Lung (tissue), 12 donors: Measurements from ENCODE around the gene APOC4. TPM values are rescaled to one million over a fixed set of nuclear protein-coding genes. Genes with fewer than 3 reads are reported as not detected.
A peak's percentile ranks its signal among the peaks of the same experiment; 100 is the strongest.
"Not testable (repeated sequence)": the region's sequence is repeated elsewhere in the genome, so short reads cannot be mapped to it uniquely, and the experiment has no call there.

Experiments
- ATAC-seq: fragments of 200-7000 bp; cut with Tn5 transposase; one replicate; pipeline ENCODE4 v1.9.1; 2020; ENCODE audit warnings: moderate number of reproducible peaks; ENCODE audit not compliant: insufficient read depth, low FRiP score
- DNase-seq, 3 donors: peaks; one replicate each; pipeline ENCODE4 v3.0.0-alpha.2; 2013 to 2017
- H3K27ac ChIP-seq, 2 donors: one replicate each; pipeline ENCODE4 v1.5.1; 2013; ENCODE audit warnings: mild to moderate bottlenecking in 2 of 2, moderate library complexity in 2 of 2, control low read depth in 1 of 2, inconsistent platforms in 1 of 2, low read depth in 1 of 2, low read length in 1 of 2
- H3K27me3 ChIP-seq, 3 donors: one replicate each; pipeline ENCODE4 v1.5.1; 2013; ENCODE audit warnings: low read length in 2 of 3; ENCODE audit not compliant: control insufficient read depth in 3 of 3, insufficient read depth in 3 of 3
- H3K36me3 ChIP-seq, 4 donors: one replicate each; pipeline ENCODE4 v1.5.1; 2013; ENCODE audit warnings: low read length in 4 of 4, mild to moderate bottlenecking in 1 of 4, moderate library complexity in 1 of 4; ENCODE audit not compliant: control insufficient read depth in 4 of 4, insufficient read depth in 4 of 4
- H3K4me1 ChIP-seq, 5 donors: one replicate each; pipeline ENCODE4 v1.5.1; 2013; ENCODE audit warnings: low read length in 5 of 5, mild to moderate bottlenecking in 2 of 5, moderate library complexity in 1 of 5; ENCODE audit not compliant: control insufficient read depth in 5 of 5, insufficient read depth in 5 of 5
- H3K4me3 ChIP-seq: one replicate; pipeline ENCODE4 v1.5.1; 2013; ENCODE audit warnings: mild to moderate bottlenecking, control low read depth, moderate library complexity
- H3K9ac ChIP-seq, 2 donors: one replicate each; pipeline ENCODE4 v1.5.1; 2013; ENCODE audit warnings: low read length in 2 of 2, control low read depth in 1 of 2; ENCODE audit not compliant: insufficient read depth in 1 of 2
- H3K9me3 ChIP-seq, 4 donors: one replicate each; pipeline ENCODE4 v1.5.1; 2013; ENCODE audit warnings: low read length in 3 of 4, mild to moderate bottlenecking in 1 of 4, moderate library complexity in 1 of 4; ENCODE audit not compliant: control insufficient read depth in 4 of 4, insufficient read depth in 3 of 4
- WGBS, 2 donors: extraction: QIAGEN DNeasy Blood & Tissue Kit; methylation state at CpG; one replicate each; pipeline ENCODE4 v1.1.7; 2013; 5-methylcytosine and 5-hydroxymethylcytosine counted together
- polyA plus RNA-seq, 2 donors: library from polyadenylated mRNA; stranded (reverse); fragments of 200-250 nt; gene quantifications; one replicate each; pipeline ENCODE4 v1.2.1, GENCODE V29; 2013
- total RNA-seq, 2 donors: library from RNA; depleted of rRNA in 1 of 2; stranded (reverse); fragments of >200 nt in 1 of 2; gene quantifications; one replicate each; pipeline ENCODE4 v1.2.1, GENCODE V29; 2014 to 2021
- TF ChIP-seq, protein P1 (sequence below): IDR thresholded peaks from 2 replicates; pipeline ENCODE4 v1.5.1; 2012; ENCODE audit warnings: mild to moderate bottlenecking; ENCODE audit errors: control extremely low read depth, extremely low read depth
- donor health status: control.
- donor health status: control.
- donor health status: Bipolar disorder and iron deficiency.
- donor health status: healthy.
- donor health status: DM: yes; HTN: yes; CAD: no.

The APOC4 gene
- total and polyA plus RNA-seq, 4 donors = 0.98 TPM; not detected in 3

DNA sequence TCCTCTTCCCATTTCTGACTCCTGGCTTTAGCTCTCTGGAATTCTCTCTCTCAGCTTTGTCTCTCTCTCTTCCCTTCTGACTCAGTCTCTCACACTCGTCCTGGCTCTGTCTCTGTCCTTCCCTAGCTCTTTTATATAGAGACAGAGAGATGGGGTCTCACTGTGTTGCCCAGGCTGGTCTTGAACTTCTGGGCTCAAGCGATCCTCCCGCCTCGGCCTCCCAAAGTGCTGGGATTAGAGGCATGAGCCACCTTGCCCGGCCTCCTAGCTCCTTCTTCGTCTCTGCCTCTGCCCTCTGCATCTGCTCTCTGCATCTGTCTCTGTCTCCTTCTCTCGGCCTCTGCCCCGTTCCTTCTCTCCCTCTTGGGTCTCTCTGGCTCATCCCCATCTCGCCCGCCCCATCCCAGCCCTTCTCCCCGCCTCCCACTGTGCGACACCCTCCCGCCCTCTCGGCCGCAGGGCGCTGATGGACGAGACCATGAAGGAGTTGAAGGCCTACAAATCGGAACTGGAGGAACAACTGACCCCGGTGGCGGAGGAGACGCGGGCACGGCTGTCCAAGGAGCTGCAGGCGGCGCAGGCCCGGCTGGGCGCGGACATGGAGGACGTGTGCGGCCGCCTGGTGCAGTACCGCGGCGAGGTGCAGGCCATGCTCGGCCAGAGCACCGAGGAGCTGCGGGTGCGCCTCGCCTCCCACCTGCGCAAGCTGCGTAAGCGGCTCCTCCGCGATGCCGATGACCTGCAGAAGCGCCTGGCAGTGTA lies 33.8 kb upstream of the APOC4 start:
- Histone ChIP-seq H3K27me3 (no peaks in the 10 kb centered on the region), H3K4me3 (no peak overlapping the region), H3K9me3 (peaks cover 0 to 1% (median 0%) of the 10 kb centered on the region in 4 donors), H3K4me1 (peaks cover 0 to 37% (median 6%) of the 10 kb centered on the region in 5 donors), H3K27ac (no peak overlapping the region), H3K9ac (no peak overlapping the region), H3K36me3 (peaks cover 0 to 3% (median 0%) of the 10 kb centered on the region in 4 donors)
- TF ChIP-seq, protein P1, sequence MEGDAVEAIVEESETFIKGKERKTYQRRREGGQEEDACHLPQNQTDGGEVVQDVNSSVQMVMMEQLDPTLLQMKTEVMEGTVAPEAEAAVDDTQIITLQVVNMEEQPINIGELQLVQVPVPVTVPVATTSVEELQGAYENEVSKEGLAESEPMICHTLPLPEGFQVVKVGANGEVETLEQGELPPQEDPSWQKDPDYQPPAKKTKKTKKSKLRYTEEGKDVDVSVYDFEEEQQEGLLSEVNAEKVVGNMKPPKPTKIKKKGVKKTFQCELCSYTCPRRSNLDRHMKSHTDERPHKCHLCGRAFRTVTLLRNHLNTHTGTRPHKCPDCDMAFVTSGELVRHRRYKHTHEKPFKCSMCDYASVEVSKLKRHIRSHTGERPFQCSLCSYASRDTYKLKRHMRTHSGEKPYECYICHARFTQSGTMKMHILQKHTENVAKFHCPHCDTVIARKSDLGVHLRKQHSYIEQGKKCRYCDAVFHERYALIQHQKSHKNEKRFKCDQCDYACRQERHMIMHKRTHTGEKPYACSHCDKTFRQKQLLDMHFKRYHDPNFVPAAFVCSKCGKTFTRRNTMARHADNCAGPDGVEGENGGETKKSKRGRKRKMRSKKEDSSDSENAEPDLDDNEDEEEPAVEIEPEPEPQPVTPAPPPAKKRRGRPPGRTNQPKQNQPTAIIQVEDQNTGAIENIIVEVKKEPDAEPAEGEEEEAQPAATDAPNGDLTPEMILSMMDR = no peak
- 95% methylated on average over 46 of the region's 46 CpGs for WGBS, 2 donors
- no peak for ATAC-seq
- DNase-seq = no peak

DNA sequence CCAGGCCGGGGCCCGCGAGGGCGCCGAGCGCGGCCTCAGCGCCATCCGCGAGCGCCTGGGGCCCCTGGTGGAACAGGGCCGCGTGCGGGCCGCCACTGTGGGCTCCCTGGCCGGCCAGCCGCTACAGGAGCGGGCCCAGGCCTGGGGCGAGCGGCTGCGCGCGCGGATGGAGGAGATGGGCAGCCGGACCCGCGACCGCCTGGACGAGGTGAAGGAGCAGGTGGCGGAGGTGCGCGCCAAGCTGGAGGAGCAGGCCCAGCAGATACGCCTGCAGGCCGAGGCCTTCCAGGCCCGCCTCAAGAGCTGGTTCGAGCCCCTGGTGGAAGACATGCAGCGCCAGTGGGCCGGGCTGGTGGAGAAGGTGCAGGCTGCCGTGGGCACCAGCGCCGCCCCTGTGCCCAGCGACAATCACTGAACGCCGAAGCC lies 33.2 kb upstream of the APOC4 start:
- ATAC-seq (no peak), DNase-seq (no peak)
- TF ChIP-seq, protein P1 = no peak
- H3K4me3 ChIP-seq = no peak overlapping the region
- H3K27me3 ChIP-seq = no peaks in the 10 kb centered on the region
- H3K9me3 ChIP-seq = peaks cover 0 to 1% (median 0%) of the 10 kb centered on the region in 4 donors
- no peak overlapping the region for H3K27ac ChIP-seq
- H3K9ac ChIP-seq = no peak overlapping the region
- H3K4me1 ChIP-seq = peaks cover 0 to 34% (median 6%) of the 10 kb centered on the region in 5 donors
- WGBS, 2 donors = 97 to 99% methylated on average over 39 to 44 of the region's 44 CpGs
- peaks cover 0 to 2% (median 0%) of the 10 kb centered on the region in 4 donors for H3K36me3 ChIP-seq

DNA sequence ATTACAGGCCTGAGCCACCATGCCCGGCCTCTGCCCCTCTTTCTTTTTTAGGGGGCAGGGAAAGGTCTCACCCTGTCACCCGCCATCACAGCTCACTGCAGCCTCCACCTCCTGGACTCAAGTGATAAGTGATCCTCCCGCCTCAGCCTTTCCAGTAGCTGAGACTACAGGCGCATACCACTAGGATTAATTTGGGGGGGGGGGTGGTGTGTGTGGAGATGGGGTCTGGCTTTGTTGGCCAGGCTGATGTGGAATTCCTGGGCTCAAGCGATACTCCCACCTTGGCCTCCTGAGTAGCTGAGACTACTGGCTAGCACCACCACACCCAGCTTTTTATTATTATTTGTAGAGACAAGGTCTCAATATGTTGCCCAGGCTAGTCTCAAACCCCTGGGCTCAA lies 32.3 kb upstream of the APOC4 start:
- DNase-seq (no peak), ATAC-seq (no peak)
- peaks cover 0 to 1% (median 0%) of the 10 kb centered on the region in 4 donors for H3K9me3 ChIP-seq
- H3K9ac ChIP-seq = no peak overlapping the region
- whole genome bisulfite sequencing, 2 donors = 90 to 93% methylated on average over 5 of the region's 5 CpGs
- no peak overlapping the region for H3K27ac ChIP-seq
- TF ChIP-seq, protein P1 = no peak
- H3K27me3 ChIP-seq = no peaks in the 10 kb centered on the region
- no peak overlapping the region for H3K4me3 ChIP-seq
- peaks cover 0 to 41% (median 11%) of the 10 kb centered on the region in 5 donors for H3K4me1 ChIP-seq
- H3K36me3 ChIP-seq = peaks cover 0 to 2% (median 0%) of the 10 kb centered on the region in 4 donors

DNA sequence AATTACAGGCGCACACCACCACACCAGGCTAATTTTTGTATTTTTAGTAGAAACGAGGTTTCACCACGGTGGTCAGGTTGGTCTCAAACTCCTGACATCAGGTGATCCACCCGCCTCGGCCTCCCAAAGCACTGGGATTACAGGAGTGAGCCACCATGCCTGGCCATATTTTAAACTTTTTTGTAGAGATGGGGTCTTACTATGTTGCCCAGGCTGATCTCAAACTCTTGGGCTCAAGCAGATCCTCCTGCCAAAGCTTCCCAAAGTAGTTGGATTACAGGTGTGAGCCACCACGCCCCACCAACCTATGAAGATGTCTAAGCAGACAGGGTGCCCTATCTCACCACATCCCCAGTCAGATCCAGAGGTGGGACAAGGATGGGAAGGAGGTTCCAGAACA lies 30.1 kb upstream of the APOC4 start:
- ATAC-seq, H3K9me3 ChIP-seq, DNase-seq, H3K36me3 ChIP-seq, H3K9ac ChIP-seq, H3K27me3 ChIP-seq, H3K4me3 ChIP-seq: not testable (repeated sequence)
- peak overlapping the region in 1 of 2 donors; percentile 27 for H3K27ac ChIP-seq
- peaks cover 0 to 31% (median 11%) of the 10 kb centered on the region in 5 donors for H3K4me1 ChIP-seq
- 88 to 89% methylated on average over 6 of the region's 6 CpGs for WGBS, 2 donors
